Keratinocyte (primary cell): Measurements from ENCODE around the gene VAMP8.
A peak's percentile ranks its signal among the peaks of the same experiment; 100 is the strongest.

Experiments used
- EZH2 ChIP-seq: IDR thresholded peaks from one replicate; pipeline ENCODE4 v1.6.1; 2012; ENCODE audit warnings: inconsistent platforms, mild to moderate bottlenecking, low read length, moderate library complexity
- TF ChIP-seq, protein P1 (sequence below), 3 experiments: IDR thresholded peaks in 1 of 3; conservative IDR thresholded peaks in 1 of 3; optimal IDR thresholded peaks in 1 of 3; 2 replicates in 2 of 3; 3 replicates in 1 of 3; pipeline versions ENCODE3 to v1.5.1; 2011; ENCODE audit warnings: low read length in 3 of 3, mild to moderate bottlenecking in 3 of 3, moderate library complexity in 2 of 3, control low read depth in 1 of 3, inconsistent platforms in 1 of 3; ENCODE audit not compliant: insufficient read depth in 2 of 3; ENCODE audit errors: extremely low read depth in 1 of 3

DNA sequence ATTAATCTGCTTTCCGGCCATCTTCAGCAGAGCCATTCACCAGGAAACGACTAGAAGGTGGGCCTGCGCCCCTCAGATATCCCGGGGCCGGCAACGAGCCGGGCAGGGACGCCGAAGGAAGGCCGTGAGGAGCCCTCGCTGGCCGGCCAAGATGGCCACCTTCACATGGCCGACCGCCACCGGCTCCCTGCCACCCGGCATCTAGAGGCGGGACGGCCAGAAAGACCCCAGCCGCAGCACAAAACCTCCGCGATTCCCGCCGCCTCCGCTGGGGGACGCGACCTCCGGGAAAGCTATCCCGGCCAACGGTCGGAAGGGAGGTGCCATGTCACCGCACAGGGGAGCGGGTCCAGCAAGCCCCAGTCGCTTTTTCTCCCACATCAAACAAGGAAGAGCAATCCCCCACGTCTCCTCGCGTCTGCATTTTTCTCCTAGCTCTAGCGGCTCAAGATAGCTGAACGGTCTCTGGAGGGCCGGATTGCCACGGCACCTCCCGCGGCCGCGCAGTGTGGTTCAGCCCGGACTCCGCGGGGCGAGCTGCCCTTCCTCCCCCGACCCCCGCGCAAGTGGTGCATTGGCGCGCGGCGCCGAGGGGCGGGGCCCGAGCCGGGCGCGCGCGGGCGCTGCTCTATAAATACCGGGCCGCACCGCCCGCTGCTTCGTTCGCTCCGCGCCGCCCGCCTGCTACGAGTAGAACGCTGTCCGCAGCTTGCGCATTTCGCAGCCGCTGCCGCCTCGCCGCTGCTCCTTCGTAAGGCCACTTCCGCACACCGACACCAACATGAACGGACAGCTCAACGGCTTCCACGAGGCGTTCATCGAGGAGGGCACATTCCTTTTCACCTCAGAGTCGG lies 38.7 kb upstream of the VAMP8 start, which contains the start of gene MAT2A:
- TF ChIP-seq EZH2: no peak
- TF ChIP-seq, protein P1, sequence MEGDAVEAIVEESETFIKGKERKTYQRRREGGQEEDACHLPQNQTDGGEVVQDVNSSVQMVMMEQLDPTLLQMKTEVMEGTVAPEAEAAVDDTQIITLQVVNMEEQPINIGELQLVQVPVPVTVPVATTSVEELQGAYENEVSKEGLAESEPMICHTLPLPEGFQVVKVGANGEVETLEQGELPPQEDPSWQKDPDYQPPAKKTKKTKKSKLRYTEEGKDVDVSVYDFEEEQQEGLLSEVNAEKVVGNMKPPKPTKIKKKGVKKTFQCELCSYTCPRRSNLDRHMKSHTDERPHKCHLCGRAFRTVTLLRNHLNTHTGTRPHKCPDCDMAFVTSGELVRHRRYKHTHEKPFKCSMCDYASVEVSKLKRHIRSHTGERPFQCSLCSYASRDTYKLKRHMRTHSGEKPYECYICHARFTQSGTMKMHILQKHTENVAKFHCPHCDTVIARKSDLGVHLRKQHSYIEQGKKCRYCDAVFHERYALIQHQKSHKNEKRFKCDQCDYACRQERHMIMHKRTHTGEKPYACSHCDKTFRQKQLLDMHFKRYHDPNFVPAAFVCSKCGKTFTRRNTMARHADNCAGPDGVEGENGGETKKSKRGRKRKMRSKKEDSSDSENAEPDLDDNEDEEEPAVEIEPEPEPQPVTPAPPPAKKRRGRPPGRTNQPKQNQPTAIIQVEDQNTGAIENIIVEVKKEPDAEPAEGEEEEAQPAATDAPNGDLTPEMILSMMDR (optimal IDR thresholded peaks at IDR 0.05 in 1 of 3, IDR thresholded peaks at IDR 0.05 in 1 of 3, conservative IDR thresholded peaks at IDR 0.05 in 1 of 3; ENCODE audit: extremely low read depth in 1 of 3, insufficient read depth in 2 of 3, low read length in 3 of 3): peak; percentile 55 to 72 (median 63)
